GM23338 (cell line): Measurements from ENCODE around the gene CHODL.

ENCODE experiments used
- CREB1 ChIP-seq: fragments of 250-450 bp; sonication (Bioruptor Pico); IDR thresholded peaks from 2 replicates; pipeline ENCODE4 v1.5.0; 2020; ENCODE audit warnings: low read depth, mild to moderate bottlenecking, moderate library complexity
- CTCF ChIP-seq, 2 experiments: fragments of 200-600 bp in 1 of 2; sonication (generic) in 1 of 2; conservative IDR thresholded peaks; 2 replicates each; pipeline versions ENCODE4 v1.5.1 to v1.6.1; 2016 to 2017; ENCODE audit warnings: antibody characterized with exemption in 2 of 2, low read depth in 2 of 2, mild to moderate bottlenecking in 2 of 2, moderate library complexity in 1 of 2
- ETS1 ChIP-seq: IDR thresholded peaks from 2 replicates; pipeline ENCODE4 v1.6.1; 2016; ENCODE audit warnings: antibody characterized with exemption
- EZH2 ChIP-seq: fragments of 200-600 bp; sonication (generic); IDR thresholded peaks from one replicate; pipeline ENCODE4 v1.8.0; 2017; ENCODE audit warnings: antibody characterized with exemption, mild to moderate bottlenecking, low read depth; ENCODE audit not compliant: unreplicated experiment
- EZH2phosphoT487 ChIP-seq: fragments of 200-600 bp; sonication (generic); IDR thresholded peaks from one replicate; pipeline ENCODE4 v1.8.1; 2018; ENCODE audit warnings: antibody characterized with exemption; ENCODE audit not compliant: unreplicated experiment
- JUNB ChIP-seq: IDR thresholded peaks from one replicate; pipeline ENCODE4 v1.6.1; 2016; ENCODE audit warnings: antibody characterized with exemption; ENCODE audit not compliant: unreplicated experiment
- NANOG ChIP-seq: IDR thresholded peaks from 2 replicates; pipeline ENCODE4 v1.6.1; 2016; ENCODE audit warnings: antibody characterized with exemption, borderline replicate concordance
- POLR2AphosphoS5 ChIP-seq: IDR thresholded peaks from 2 replicates; pipeline ENCODE4 v1.6.1; 2016; ENCODE audit warnings: antibody characterized with exemption, low read depth
- REST ChIP-seq: IDR thresholded peaks from one replicate; pipeline ENCODE4 v1.6.1; 2018; ENCODE audit warnings: antibody characterized with exemption; ENCODE audit not compliant: unreplicated experiment
- STAT1 ChIP-seq: IDR thresholded peaks from one replicate; pipeline ENCODE4 v1.6.1; 2016; ENCODE audit warnings: antibody characterized with exemption; ENCODE audit not compliant: unreplicated experiment
- ZNF114 ChIP-seq: fragments of 250-450 bp; sonication (Bioruptor Pico); IDR thresholded peaks from 2 replicates; pipeline ENCODE4 v1.5.0; 2020; ENCODE audit warnings: mild to moderate bottlenecking, moderate library complexity
- ZNF331 ChIP-seq: fragments of 250-450 bp; sonication (Bioruptor Pico); IDR thresholded peaks from 2 replicates; pipeline ENCODE4 v1.5.0; 2020; ENCODE audit warnings: low read depth, mild to moderate bottlenecking, moderate library complexity
- ZNF462 ChIP-seq: fragments of 250-450 bp; sonication (Bioruptor Pico); IDR thresholded peaks from 2 replicates; pipeline ENCODE4 v1.5.0; 2020; ENCODE audit warnings: mild to moderate bottlenecking, moderate library complexity

- TF ChIP-seq REST (no peak), CREB1 (no peak), CTCF (conservative IDR thresholded peaks at IDR 0.05; ENCODE audit: low read depth in 2 of 2) (no peak), POLR2AphosphoS5 (no peak), EZH2 (no peak), JUNB (no peak), EZH2phosphoT487 (no peak), ZNF331 (CRISPR knock-in tag) (no peak), STAT1 (no peak), ETS1 (no peak), ZNF114 (CRISPR knock-in tag) (no peak), NANOG (no peak), ZNF462 (CRISPR knock-in tag) (no peak)
These were observed 24.1 kb upstream of the CHODL start for GRCh38 chr21:18220498-18220897.
